GM23248 (cell line): Measurements from ENCODE around the gene XKR8. TPM values are rescaled to one million over a fixed set of nuclear protein-coding genes. Genes with fewer than 3 reads are reported as not detected.

Experiments used
- DNase-seq: peaks from one replicate; pipeline ENCODE4 v3.0.0-alpha.2; 2015
- H2AFZ ChIP-seq: fragments of 200-600 bp; sonication (generic); 2 replicates; pipeline ENCODE4 v1.6.1; 2016; ENCODE audit warnings: antibody characterized with exemption
- H3F3A ChIP-seq: fragments of 200-600 bp; sonication (generic); 2 replicates; pipeline ENCODE4 v1.6.1; 2016; ENCODE audit warnings: mild to moderate bottlenecking, antibody characterized with exemption, mixed run types; ENCODE audit not compliant: insufficient read depth
- H3K27ac ChIP-seq: fragments of 200-600 bp; sonication (generic); 2 replicates; pipeline ENCODE4 v1.5.1; 2016; ENCODE audit warnings: mild to moderate bottlenecking
- H3K27me3 ChIP-seq: fragments of 200-600 bp; sonication (generic); replicated peaks from 2 replicates; pipeline ENCODE4 v1.6.1; 2016; ENCODE audit warnings: mild to moderate bottlenecking; ENCODE audit not compliant: insufficient read depth
- H3K36me3 ChIP-seq: fragments of 200-600 bp; sonication (generic); 2 replicates; pipeline ENCODE4 v1.6.1; 2016; ENCODE audit warnings: low read depth, mild to moderate bottlenecking
- H3K4me1 ChIP-seq: fragments of 200-600 bp; sonication (generic); 2 replicates; pipeline ENCODE4 v1.6.1; 2016; ENCODE audit warnings: mild to moderate bottlenecking; ENCODE audit not compliant: insufficient read depth
- H3K4me2 ChIP-seq: fragments of 200-600 bp; sonication (generic); one replicate; pipeline ENCODE4 v1.6.1; 2016; ENCODE audit warnings: mild to moderate bottlenecking; ENCODE audit not compliant: unreplicated experiment
- H3K4me3 ChIP-seq: fragments of 200-600 bp; sonication (generic); 2 replicates; pipeline ENCODE4 v1.5.1; 2016; ENCODE audit warnings: mild to moderate bottlenecking
- H3K79me2 ChIP-seq: fragments of 200-600 bp; sonication (generic); 2 replicates; pipeline ENCODE4 v1.6.1; 2016; ENCODE audit warnings: mild to moderate bottlenecking; ENCODE audit not compliant: insufficient read depth
- H3K9ac ChIP-seq: fragments of 200-600 bp; sonication (generic); 2 replicates; pipeline ENCODE4 v1.6.1; 2016; ENCODE audit warnings: mild to moderate bottlenecking
- H3K9me2 ChIP-seq: fragments of 200-600 bp; sonication (generic); 2 replicates; pipeline ENCODE4 v1.6.1; 2016; ENCODE audit warnings: mixed run types, mild to moderate bottlenecking, moderate library complexity; ENCODE audit not compliant: insufficient read depth
- H3K9me3 ChIP-seq: fragments of 200-600 bp; sonication (generic); one replicate; pipeline ENCODE4 v1.6.1; 2017; ENCODE audit warnings: low read depth
- H4K20me1 ChIP-seq: fragments of 200-600 bp; sonication (generic); 2 replicates; pipeline ENCODE4 v1.6.0; 2016; ENCODE audit not compliant: insufficient read depth
- EZH2 ChIP-seq: fragments of 200-600 bp; sonication (generic); IDR thresholded peaks from 2 replicates; pipeline ENCODE4 v1.6.1; 2018; ENCODE audit warnings: antibody characterized with exemption, mild to moderate bottlenecking; ENCODE audit not compliant: insufficient read depth, poor library complexity, severe bottlenecking
- EZH2phosphoT487 ChIP-seq: fragments of 200-600 bp; sonication (generic); IDR thresholded peaks from 2 replicates; pipeline ENCODE4 v1.6.1; 2018; ENCODE audit warnings: antibody characterized with exemption, moderate library complexity, mild to moderate bottlenecking, low read depth; ENCODE audit not compliant: insufficient read depth
- WGBS, 2 experiments: methylation state at CpG; one replicate each; pipeline ENCODE4 v1.1.6; 2015 to 2017; ENCODE audit warnings: low lambda C conversion rate in 2 of 2, low coverage in 1 of 2; ENCODE audit errors: missing lambda C conversion rate in 2 of 2; 5-methylcytosine and 5-hydroxymethylcytosine counted together
- in situ Hi-C: fragments of 300-500 bp; cut with MboI; formaldehyde crosslinking; loops from 2 replicates; pipeline ENCODE4 v1.15.0; 2020
- polyA plus RNA-seq: library from polyadenylated mRNA; unstranded; fragments of >200 nt; fragmentation: Nextera tagmentation; extraction: Ambion mirVana; gene quantifications from 2 replicates; pipeline ENCODE4 v1.2.1, GENCODE V29; 2016
- total RNA-seq: library from RNA; depleted of rRNA; stranded (reverse); fragments of >200 nt; shearing (Covaris generic); gene quantifications from 2 replicates; pipeline ENCODE4 v1.2.3, GENCODE V29; 2014

The XKR8 gene
- total and polyA plus RNA-seq, 2 experiments from 2014 or later = 5.0 to 8.9 TPM

DNA sequence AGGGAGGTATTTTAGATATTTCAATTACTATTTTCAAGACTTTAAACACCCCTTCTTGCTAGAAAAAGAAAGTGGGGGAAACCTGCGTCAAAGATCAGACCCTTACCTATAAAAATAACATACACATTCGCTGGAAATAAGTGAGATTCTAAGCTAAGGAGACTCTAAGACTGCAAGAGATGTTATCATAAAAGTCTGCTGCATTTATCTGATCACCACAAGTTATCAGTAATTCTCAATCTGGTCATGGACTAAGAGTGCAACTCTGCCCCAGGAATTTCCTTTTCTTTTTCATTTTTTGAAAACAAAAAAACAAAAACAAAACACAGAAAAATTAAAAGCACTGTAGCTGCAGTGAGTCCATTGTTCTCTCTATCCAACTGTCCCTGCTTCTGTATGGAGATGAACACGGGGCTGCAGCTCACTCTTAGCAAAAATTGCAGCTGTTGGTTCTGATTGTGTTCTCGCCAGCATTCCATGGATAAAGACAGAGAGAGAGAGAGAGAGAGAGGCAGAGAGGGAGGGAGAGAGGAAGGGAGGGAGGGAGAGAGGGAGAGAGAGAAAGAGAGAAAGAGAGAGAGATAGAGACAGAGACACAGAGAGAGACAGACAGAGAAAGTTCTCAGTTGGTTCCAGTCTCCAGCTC, 14.1 kb downstream of the XKR8 start:
- no peak for DNase-seq
- H3F3A ChIP-seq = peaks cover 29% of the 10 kb centered on the region
- H2AFZ ChIP-seq = no peak overlapping the region
- 0 out of 2 replicates have a peak, but pooled peaks cover 4% of the 10 kb centered on the region for H3K36me3 ChIP-seq
- WGBS, 2 experiments = 88 to 89% methylated on average over 4 of the region's 4 CpGs
- H3K4me2 ChIP-seq = no peak overlapping the region
- no peak overlapping the region for H3K4me3 ChIP-seq
- no peaks in the 10 kb centered on the region for H3K9me2 ChIP-seq
- H4K20me1 ChIP-seq = no peaks in the 10 kb centered on the region
- H3K27me3 ChIP-seq = no peaks in the 10 kb centered on the region
- no peak for TF ChIP-seq EZH2phosphoT487
- no peak for TF ChIP-seq EZH2
- no peak overlapping the region for H3K9ac ChIP-seq
- in situ Hi-C loops = no loop called here
- no peaks in the 10 kb centered on the region for H3K79me2 ChIP-seq
- H3K4me1 ChIP-seq = peaks cover 33% of the 10 kb centered on the region
- no peak overlapping the region for H3K27ac ChIP-seq
- no peaks in the 10 kb centered on the region for H3K9me3 ChIP-seq

GRCh38 chr1:27974417-27974781, 14.6 kb downstream of the XKR8 start:
- Histone ChIP-seq H3F3A (peaks cover 24% of the 10 kb centered on the region), H3K4me1 (peaks cover 28% of the 10 kb centered on the region), H4K20me1 (no peaks in the 10 kb centered on the region), H3K9me3 (no peaks in the 10 kb centered on the region), H3K36me3 (0 out of 2 replicates have a peak, but pooled peaks cover 4% of the 10 kb centered on the region), H3K4me2 (no peak overlapping the region), H3K4me3 (no peak overlapping the region), H2AFZ (no peak overlapping the region), H3K79me2 (no peaks in the 10 kb centered on the region), H3K27ac (no peak overlapping the region), H3K9me2 (no peaks in the 10 kb centered on the region), H3K27me3 (no peaks in the 10 kb centered on the region), H3K9ac (no peak overlapping the region)
- TF ChIP-seq EZH2 (no peak), EZH2phosphoT487 (no peak)
- in situ Hi-C loops = no loop called here
- no peak for DNase-seq

- in situ Hi-C loops = no loop called here
- WGBS, 2 experiments = 15 to 32% methylated on average over 1 of the region's 1 CpG
Measured at GRCh38 chr1:27979151-27979858, 19.5 kb downstream of the XKR8 start.

DNA sequence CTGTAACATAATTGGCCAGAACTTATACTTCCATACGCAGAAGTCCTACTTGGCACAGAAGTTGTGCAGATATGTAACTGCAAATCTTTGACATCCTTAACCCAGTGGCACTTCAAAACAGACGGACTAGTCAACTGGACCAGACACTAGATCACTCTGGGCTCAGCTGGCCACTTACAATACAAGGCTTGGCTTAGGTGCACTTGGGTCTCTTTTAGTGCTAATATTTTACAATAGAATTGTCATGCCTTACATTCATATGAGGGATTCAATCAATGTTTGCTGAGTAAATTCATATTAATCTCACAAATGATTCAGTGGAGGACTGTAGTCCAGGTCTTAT, 20.1 kb downstream of the XKR8 start:
- Histone ChIP-seq H2AFZ (no peak overlapping the region), H3K9me2 (no peaks in the 10 kb centered on the region), H3K4me1 (peaks cover 19% of the 10 kb centered on the region), H3K9me3 (no peaks in the 10 kb centered on the region), H3K9ac (peak overlapping the region; percentile 16), H3K79me2 (no peaks in the 10 kb centered on the region), H3K27me3 (no peaks in the 10 kb centered on the region), H3K27ac (peak overlapping the region; percentile 41), H3K4me3 (no peak overlapping the region), H3F3A (peaks cover 20% of the 10 kb centered on the region), H4K20me1 (no peaks in the 10 kb centered on the region), H3K36me3 (0 out of 2 replicates have a peak, but pooled peaks cover 4% of the 10 kb centered on the region), H3K4me2 (peak overlapping the region; percentile 25)
- WGBS, 2 experiments = 8 to 9% methylated on average over 2 of the region's 2 CpGs
- DNase-seq = no peak
- TF ChIP-seq EZH2phosphoT487 (no peak), EZH2 (no peak)
- in situ Hi-C loops = no loop called here

More at GRCh38 chr1:27979151-27979858, 19.5 kb downstream of the XKR8 start:
- H3K27me3 ChIP-seq = no peaks in the 10 kb centered on the region
- no peaks in the 10 kb centered on the region for H4K20me1 ChIP-seq
- H3K79me2 ChIP-seq = no peaks in the 10 kb centered on the region
- no peak overlapping the region for H3K9ac ChIP-seq
- no peak overlapping the region for H2AFZ ChIP-seq
- no peaks in the 10 kb centered on the region for H3K9me2 ChIP-seq
- TF ChIP-seq EZH2 = no peak
- no peak for TF ChIP-seq EZH2phosphoT487
- no peaks in the 10 kb centered on the region for H3K9me3 ChIP-seq
- H3F3A ChIP-seq = peaks cover 20% of the 10 kb centered on the region
- no peak overlapping the region for H3K4me2 ChIP-seq
- H3K36me3 ChIP-seq = 0 out of 2 replicates have a peak, but pooled peaks cover 4% of the 10 kb centered on the region
- H3K27ac ChIP-seq = no peak overlapping the region
- peak; percentile 88 for DNase-seq
- H3K4me3 ChIP-seq = no peak overlapping the region
- peaks cover 19% of the 10 kb centered on the region for H3K4me1 ChIP-seq
